ENCODE results near the gene RNF223. TPM values are rescaled to one million over a fixed set of nuclear protein-coding genes. Genes with fewer than 3 reads are reported as not detected.

RNF223 gene
- polyA plus RNA-seq, 1 experiment: not detected

DNA sequence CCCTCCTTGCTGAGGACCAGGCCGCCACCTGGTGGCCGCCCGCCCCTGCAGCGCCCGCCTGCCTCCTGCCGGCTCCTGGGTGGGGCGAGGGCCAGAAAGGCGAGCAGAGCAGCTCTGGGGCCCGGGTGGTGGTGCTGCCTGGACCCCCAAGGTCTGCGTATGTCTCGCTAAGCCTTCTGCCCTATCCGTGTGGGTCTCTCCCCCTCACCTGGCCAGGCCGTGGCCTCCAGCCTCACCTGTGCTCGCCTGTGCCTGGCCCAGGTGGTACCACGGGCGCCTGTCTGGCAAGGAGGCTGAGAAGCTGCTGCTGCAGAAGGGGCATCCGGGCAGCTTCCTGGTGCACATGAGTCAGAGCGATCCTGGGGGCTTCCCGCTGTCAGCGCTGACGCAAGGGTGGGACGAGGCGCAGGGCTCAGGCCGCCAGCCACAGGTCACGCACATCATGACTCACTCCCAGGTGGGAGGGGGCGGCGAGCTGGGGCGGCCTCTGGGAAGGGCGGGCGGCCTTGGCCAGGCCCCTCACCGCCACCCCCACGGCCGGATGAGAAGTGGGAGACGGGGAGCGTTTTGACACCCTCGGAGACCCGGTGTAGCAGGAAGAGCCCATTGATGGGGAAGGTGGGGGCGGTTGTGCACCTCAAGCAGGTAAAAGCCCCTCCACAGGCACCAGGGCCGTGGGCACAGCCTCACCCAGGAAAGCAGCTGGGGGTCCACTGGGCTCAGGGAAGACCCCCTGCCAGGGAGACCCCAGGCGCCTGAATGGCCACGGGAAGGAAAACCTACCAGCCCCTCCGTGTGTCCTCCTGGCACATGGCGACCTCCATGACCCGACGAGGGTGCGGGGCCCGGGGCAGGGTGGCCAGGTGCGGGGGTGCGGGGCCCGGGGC, 9.9 kb downstream of the RNF223 start:
- no peak for DNase-seq (ENCODE audit: low read depth)
- Histone ChIP-seq H3K36me3 (ENCODE audit: control insufficient read depth, insufficient read depth, low read length) (no peaks in the 10 kb centered on the region), H3K4me3 (ENCODE audit: low read depth, low read length) (no peak overlapping the region), H3K27me3 (ENCODE audit: control insufficient read depth, insufficient read depth, low read length) (no peaks in the 10 kb centered on the region; the same call in 1 of the 2 replicates)
- POLR2A ChIA-PET: no interaction called here
- TF ChIP-seq, protein P1, sequence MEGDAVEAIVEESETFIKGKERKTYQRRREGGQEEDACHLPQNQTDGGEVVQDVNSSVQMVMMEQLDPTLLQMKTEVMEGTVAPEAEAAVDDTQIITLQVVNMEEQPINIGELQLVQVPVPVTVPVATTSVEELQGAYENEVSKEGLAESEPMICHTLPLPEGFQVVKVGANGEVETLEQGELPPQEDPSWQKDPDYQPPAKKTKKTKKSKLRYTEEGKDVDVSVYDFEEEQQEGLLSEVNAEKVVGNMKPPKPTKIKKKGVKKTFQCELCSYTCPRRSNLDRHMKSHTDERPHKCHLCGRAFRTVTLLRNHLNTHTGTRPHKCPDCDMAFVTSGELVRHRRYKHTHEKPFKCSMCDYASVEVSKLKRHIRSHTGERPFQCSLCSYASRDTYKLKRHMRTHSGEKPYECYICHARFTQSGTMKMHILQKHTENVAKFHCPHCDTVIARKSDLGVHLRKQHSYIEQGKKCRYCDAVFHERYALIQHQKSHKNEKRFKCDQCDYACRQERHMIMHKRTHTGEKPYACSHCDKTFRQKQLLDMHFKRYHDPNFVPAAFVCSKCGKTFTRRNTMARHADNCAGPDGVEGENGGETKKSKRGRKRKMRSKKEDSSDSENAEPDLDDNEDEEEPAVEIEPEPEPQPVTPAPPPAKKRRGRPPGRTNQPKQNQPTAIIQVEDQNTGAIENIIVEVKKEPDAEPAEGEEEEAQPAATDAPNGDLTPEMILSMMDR (IDR thresholded peaks at IDR 0.05; ENCODE audit: insufficient read depth, low read depth, low read length): peak; percentile 87
- CTCF ChIA-PET: interaction anchor here (0.7 to 8.5 kb wide), 20 partner anchors 10 to 413 kb away, joined by 3 to 157 read pairs (median 4); partner anchors contain the start of genes ISG15, PERM1 and RNF223

DNA sequence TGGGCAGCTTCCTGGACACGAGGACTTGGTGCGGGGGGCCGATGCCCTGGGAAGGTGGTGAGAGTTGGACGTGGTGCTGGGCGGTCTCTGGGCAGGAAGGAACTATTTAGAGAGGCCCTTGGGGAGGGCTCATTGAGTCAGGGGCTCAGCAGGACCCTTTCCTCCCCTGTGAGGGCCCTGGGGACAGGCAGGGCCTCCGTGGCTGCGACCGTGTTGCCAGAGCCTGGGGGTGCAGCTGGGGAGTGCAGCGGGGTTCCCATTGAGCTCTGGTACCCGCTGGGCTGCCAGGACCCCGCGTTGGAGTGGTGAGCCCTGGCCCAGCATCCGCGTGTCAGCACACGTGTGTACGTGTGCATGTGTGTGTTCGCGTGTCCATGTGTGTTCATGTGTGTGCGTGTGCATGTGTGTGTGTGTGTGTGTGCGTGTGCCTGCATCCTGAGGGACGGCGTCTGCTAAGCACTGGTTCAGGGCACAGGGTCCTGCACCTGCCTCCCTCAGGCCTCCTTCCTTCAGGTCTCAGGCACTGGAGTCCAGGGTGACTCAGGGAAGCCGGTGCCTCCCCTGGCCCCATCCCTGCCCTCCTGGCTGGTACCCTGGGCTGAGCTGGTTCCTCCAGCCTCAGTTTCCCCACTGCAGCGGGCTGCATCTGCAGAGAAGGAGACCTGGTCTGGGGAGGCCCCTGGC, 10.7 kb downstream of the RNF223 start:
- ChIA-PET CTCF (interaction anchor here (0.7 to 8.5 kb wide), 21 partner anchors 11 to 413 kb away, joined by 3 to 157 read pairs (median 4); partner anchors contain the start of genes ISG15, PERM1 and RNF223), POLR2A (no interaction called here)
- H3K27me3 ChIP-seq (ENCODE audit: control insufficient read depth, insufficient read depth, low read length): no peaks in the 10 kb centered on the region; the same call in 1 of the 2 replicates
- TF ChIP-seq, protein P1 (IDR thresholded peaks at IDR 0.05; ENCODE audit: insufficient read depth, low read depth, low read length): no peak
- no peak for DNase-seq (ENCODE audit: low read depth)
- H3K36me3 ChIP-seq (ENCODE audit: control insufficient read depth, insufficient read depth, low read length): no peaks in the 10 kb centered on the region
- H3K4me3 ChIP-seq (ENCODE audit: low read depth, low read length): no peak overlapping the region

DNA sequence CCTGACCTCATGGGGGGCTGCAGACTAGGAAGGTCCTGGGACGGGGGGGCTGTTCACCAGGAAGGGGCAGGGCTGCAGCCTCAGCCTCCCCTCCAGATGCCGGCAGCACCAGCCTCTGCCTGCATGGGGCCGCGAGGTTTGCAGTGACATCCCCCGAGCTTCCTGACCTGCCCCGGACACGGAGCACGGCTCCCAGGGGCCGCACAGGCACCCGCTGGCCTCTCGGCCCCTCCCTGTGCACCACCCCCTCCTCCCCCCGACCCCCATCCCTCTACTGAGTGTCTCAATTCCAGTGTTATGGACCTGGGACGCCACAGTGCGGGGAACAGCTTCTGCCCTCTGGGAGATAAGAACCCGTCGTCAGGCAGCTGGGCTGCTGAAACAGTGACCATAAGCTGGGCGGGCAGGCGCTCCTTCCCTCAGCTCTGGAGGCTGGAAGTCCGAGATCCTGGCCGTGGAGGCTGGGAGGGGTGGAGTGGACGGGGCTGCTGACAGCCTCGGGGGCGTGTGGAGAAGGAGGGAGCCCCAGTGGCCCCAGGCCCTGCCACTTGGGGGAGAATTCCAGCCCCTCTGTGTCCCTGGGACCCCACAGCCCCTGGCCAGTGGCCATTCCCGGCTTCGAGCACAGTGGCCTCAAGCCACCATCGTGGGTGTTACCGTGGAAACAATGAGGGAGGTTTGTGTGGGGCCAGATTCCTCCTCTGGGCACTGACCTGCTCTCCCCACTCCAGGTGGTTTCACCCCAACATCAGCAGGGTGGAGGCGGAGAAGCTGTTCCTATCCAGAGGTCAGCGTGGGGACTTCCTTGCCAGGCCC, 11.6 kb downstream of the RNF223 start:
- H3K36me3 ChIP-seq (ENCODE audit: control insufficient read depth, insufficient read depth, low read length): no peaks in the 10 kb centered on the region
- no peak for DNase-seq (ENCODE audit: low read depth)
- TF ChIP-seq, protein P1 (IDR thresholded peaks at IDR 0.05; ENCODE audit: insufficient read depth, low read depth, low read length): no peak
- POLR2A ChIA-PET: no interaction called here
- H3K4me3 ChIP-seq (ENCODE audit: low read depth, low read length): no peak overlapping the region
- CTCF ChIA-PET: interaction anchor here (0.9 to 8.5 kb wide), 9 partner anchors 30 to 414 kb away, joined by 3 to 157 read pairs (median 8); partner anchors contain the start of genes ISG15 and PERM1
- no peaks in the 10 kb centered on the region; the same call in 1 of the 2 replicates for H3K27me3 ChIP-seq (ENCODE audit: control insufficient read depth, insufficient read depth, low read length)

DNA sequence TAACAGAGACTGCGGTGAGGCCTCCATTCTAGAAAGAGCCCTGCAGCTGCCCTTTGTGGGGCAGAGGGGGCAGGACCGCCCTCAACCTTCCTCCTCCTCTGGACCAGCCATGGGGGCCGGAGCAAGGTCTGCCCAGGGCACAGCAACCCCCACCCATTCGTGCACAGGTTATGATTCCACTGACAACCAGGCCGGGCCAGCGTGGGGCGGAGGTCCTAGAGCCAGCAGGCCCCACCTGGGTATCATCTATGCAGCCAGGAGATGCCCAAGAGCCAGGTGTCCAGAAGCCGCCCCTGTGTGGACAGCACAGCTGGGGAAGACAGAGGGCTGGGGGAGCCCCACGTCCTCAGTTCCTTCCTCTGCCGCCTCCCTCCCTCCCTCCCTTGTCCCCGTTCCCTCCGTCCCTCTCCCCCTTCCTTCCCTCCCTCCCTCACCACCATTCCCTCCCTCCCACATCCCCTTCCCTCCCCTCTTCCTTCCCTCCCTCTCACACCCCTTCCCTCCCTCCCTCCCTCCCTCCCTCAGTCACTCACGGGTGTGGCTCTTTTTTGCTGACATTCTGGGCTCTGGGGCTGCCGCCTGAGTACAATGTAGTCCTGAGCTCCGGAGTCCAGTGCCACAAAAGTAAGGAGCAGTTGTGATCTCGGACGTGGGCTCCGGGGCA, 12.3 kb downstream of the RNF223 start:
- Histone ChIP-seq H3K4me3 (ENCODE audit: low read depth, low read length) (no peak overlapping the region), H3K27me3 (ENCODE audit: control insufficient read depth, insufficient read depth, low read length) (no peaks in the 10 kb centered on the region; the same call in 1 of the 2 replicates), H3K36me3 (ENCODE audit: control insufficient read depth, insufficient read depth, low read length) (no peaks in the 10 kb centered on the region)
- ChIA-PET CTCF (interaction anchor here (1.3 to 8.5 kb wide), 5 partner anchors 29 to 87 kb away, joined by 5 to 157 read pairs (median 14); partner anchors contain the start of gene PERM1), POLR2A (no interaction called here)
- DNase-seq (ENCODE audit: low read depth): no peak
- TF ChIP-seq, protein P1 (IDR thresholded peaks at IDR 0.05; ENCODE audit: insufficient read depth, low read depth, low read length): no peak
